H1 (cell line): ENCODE data around the gene LYAR. TPM values are rescaled to one million over a fixed set of nuclear protein-coding genes. Genes with fewer than 3 reads are reported as not detected.

Source experiments
- RAD21 ChIP-seq, 2 experiments: IDR thresholded peaks in 1 of 2; conservative IDR thresholded peaks in 1 of 2; 2 replicates each; pipeline ENCODE4 v1.6.1; 2011; ENCODE audit warnings: low read depth in 2 of 2, low read length in 2 of 2, improper control_type of control experiment in 1 of 2, inconsistent platforms in 1 of 2, mild to moderate bottlenecking in 1 of 2, moderate library complexity in 1 of 2
- polyA plus RNA-seq, 7 experiments: library from polyadenylated mRNA; depleted of rRNA in 3 of 7; stranded (reverse) in 5 of 7; unstranded in 2 of 7; fragments of >200 nt in 5 of 7; fragments of 200-250 nt in 2 of 7; gene quantifications; 1 replicate in 5 of 7; 2 replicates in 1 of 7; 4 replicates in 1 of 7; pipeline versions ENCODE4 v1.2.1 to v1.2.3, GENCODE V29; 2011 to 2013; ENCODE audit warnings: missing spikeins in 2 of 7, mixed read lengths in 2 of 7
- total RNA-seq: library from RNA; stranded (reverse); fragmentation: NEBNext Ultra II Directional; extraction: Animal tissue kit (Norgen Biotek cat#: 25700); gene quantifications from 2 replicates; pipeline ENCODE4 v1.2.1, GENCODE V29; 2021

The LYAR gene
- total and polyA plus RNA-seq, 2 of the 8 experiments (the other 6 are each of a cell fraction or from before 2014, with no cell fraction given): 6.5 to 46.9 TPM

DNA sequence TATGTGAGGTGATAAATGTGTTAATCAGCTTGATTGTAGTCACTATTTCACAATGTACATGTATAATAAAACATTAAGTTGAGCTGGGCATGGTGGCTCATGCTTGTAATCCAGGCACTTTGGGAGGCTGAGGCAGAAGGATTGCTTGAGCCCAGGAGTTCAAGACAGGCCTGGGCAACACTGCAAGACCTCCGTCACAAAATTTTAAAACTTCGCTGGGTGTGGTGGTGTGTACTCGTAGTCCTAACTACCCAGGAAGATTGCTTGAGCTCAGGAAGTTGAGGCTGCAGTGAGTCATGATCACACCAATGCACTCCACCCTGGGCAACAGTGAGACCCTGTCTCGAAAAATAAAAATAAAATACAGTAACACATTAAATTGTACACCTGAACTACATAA is 20.1 kb downstream of the LYAR start (continued):
- no peak for TF ChIP-seq RAD21 (IDR thresholded peaks at IDR 0.05 in 1 of 2, conservative IDR thresholded peaks at IDR 0.05 in 1 of 2; ENCODE audit: low read depth in 2 of 2, low read length in 2 of 2)
